GM19328 (cell line): ENCODE results near the gene ATP11A.
A peak's percentile ranks its signal among the peaks of the same experiment; 100 is the strongest.

Experiments
- ATAC-seq: cut with Tn5 transposase; IDR thresholded peaks from one replicate; pipeline ENCODE4 v1.9.1; 2021; ENCODE audit warnings: mild to moderate bottlenecking, moderate library complexity; ENCODE audit not compliant: unreplicated experiment

ATP11A gene

DNA sequence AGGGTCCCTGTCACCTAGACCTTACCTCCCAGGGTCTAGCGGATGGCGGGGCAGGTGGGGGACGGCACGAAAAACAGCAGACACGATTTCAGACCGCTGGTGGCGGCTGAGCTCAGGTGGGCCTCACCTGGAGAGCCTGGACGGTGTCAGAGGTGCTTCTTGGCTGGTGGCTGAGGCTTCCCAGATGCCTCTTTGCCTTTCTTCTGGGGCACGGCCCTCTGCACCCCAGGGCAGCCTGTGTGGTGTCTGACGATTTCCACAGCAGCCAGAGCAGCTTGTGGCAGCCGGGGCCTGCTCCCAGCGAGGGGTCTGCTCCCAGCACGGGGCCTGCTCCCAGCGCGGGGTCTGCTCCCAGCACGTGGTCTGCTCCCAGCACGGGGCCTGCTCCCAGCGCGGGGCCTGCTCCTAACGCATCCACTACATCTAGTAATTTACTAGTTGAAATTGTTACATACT lies 66.7 kb downstream of the ATP11A start:
- ATAC-seq, result no peak

DNA sequence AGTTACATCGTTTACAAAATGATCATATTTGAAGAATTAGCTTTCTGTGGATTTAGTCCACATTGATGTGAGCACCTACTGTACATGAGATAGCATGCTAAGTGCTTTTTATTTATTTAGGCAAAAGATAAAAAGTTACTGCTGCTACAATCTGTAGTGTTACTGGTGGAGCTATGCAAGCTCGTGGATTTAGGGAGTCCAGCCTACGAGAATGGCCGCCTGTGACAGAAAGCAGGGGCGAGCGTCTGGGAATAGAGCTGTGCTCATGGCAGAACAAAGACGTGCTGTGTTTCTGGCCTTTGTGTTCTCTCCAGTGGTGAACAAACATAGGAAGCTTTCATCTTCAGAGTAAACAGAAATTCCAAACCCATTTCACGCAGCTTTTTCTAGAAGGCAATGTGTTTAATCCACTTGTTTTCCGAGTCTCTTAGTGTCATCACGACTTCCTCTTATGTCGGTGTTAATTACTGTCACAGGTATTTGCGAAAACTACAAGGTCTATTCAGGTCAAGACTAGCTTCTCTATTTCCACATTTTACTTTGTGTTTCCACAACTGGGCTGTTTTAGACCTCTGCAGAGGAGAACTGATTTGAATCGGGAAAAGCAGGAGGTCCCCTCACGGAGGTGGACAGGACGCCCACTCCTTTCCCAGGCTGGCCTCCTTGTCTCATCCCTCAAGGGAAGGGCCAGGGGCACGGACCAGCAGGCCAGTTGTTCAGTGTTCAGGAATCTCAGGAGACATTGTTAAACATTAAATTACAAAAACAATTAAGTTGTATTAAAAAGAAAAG lies 67.3 kb downstream of the ATP11A start:
- no peak for ATAC-seq

DNA sequence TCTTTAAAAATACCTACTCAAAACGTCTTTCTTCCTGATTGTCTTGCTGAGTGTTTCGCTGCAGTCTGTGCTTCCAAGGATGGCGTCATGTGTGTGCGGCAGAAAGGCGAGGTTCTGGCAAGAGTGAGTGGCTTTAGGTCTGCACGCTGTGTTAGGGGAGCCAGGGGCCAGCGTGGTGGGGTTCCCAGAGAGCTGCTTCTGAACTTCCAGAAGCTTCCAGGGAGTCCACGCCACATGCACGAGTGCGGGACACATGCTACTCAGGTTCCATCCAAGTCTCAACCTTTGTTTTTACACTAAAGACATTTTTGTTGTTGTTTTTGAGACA lies 67.9 kb downstream of the ATP11A start:
- ATAC-seq, result no peak

DNA sequence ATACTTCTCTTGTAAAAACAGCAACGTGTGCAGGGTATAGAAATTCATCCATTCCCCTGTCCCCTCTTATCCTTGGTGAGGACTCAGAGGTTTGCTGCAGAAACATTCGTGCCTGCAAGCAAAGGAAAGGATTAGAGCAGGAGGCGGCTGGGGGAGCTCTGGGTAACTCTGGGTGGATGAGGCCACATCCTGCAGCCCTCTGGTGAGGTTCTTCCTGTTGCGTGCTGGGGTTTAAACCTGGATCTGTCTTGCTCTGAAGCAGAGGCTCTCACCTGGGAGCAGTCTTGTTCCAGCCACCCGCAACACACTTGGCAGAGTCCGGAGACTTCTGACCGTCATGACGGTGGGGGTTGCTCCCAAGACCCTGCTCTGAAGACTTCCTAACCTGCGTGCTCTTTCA lies 69.2 kb downstream of the ATP11A start:
- ATAC-seq, result no peak

DNA sequence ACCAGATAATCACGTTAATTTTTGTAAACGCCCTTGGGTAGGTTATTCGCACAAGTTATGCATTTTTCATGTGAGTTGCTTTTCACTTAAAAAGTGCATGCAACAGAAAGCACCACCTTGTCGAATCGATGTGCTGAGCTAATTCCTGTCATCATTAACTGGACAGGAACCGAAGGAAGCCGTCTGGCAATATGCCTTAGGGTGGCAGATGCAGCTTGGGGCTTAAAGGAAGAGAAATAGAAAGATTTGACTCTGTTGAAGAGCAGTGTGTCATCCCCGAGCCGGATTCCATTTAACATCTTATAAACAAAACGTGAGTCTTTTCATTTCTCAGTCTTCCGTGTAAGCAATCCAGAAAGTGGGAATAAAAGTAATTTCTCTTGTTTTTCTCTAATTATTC lies 70.0 kb downstream of the ATP11A start:
- ATAC-seq, result no peak

DNA sequence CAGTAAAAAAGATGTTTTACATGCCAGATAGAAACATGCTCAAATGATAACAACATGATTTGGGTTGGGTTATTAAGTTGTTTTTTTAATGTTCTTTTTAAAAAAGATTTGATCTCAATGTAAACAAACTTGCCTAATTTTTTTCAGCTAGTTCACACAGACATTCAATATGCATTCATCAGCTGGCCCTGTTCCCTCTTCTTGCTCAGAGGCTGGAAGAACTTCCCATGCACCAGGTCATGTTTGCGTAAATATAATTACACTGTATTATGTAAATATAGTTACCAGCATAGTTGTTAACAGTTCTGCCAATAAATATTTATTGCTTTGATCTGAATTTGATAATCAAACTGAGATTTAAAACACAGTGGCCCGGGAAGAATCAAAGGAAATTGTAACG lies 70.6 kb downstream of the ATP11A start:
- no peak for ATAC-seq

DNA sequence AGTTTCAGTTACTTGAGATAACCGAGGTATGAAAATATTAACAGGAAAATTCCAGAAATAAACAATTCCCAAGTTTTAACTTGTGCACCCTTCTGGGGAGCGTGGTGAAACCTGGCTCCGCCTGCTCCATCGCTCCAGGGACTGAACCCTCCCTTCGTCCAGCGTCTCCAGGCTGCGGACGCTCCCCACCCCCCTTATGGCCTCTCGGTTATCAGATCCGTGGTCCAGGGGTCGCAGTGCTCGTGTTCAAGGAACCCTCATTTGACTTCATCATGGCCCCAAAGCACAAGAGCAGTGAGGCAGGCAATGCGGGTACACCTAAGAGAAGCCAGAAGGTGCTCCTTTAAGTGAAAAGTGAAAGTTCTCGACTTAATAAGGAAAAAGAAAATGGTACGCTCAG lies 71.1 kb downstream of the ATP11A start:
- ATAC-seq, result no peak

DNA sequence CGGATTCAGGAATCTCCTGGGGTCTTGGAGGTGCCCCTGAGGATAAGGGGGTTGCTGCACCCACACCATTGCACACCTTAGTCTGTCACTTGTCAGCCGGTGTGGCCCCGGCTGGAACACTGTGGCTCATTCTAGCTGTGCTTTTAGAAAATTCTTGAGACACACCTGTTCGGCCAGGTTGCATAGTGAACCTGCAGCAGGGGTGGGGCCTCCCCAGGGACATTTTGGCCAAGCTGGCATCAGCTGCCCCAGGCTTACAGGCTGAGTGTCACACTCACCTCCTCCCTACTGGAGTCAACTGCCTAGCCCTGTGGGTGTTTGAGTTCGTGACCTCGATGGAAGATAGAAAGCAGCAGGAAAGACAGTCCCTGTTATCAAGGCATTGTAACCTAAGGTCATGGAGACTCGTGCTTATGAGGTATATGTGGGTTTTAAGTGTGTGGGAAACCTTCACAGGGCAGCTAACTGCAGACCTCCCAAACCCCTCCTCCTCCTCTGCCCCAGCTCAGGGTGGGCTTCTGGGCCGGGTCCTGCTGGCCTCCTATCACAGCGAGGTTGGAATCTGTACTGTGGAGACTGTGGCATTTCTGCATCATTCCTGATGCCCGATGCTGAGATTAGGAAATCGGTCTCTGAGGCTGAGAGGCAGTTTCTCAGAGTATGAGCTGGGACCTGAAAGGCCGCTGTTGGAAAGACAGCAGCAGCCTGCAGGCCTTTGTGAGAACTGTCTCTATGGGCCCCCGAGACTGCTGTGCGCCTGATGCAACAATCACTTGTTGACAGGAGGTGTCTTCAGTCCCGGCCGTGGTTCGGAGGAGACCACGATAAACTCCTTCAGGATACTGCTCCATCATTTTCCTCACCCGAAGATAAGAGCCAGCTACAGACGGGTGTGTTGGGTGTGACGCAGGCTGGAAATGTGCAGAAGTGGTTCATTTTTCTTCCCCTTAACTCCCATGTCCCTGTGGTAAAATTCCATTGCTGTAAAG lies 72.2 kb downstream of the ATP11A start:
- ATAC-seq, result no peak

DNA sequence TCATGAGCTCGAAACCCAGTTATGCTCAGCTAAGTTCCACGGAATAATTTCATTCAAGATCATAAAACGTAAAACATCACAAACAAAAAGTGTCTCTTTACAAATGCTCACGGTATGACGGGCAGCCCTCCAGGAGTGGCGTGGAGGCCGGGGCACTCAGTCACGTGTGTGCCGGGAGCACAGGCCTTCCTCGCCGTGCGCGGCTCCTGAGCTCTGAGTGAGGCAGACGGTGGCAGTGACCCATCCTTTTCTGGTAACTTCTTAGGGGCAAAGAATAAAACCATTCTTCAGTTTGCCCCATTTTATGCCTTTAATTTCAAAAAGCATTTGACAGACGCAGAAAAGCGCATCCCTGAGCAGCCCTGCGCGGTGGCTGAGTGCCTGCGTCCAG lies 72.8 kb downstream of the ATP11A start:
- ATAC-seq, result no peak

DNA sequence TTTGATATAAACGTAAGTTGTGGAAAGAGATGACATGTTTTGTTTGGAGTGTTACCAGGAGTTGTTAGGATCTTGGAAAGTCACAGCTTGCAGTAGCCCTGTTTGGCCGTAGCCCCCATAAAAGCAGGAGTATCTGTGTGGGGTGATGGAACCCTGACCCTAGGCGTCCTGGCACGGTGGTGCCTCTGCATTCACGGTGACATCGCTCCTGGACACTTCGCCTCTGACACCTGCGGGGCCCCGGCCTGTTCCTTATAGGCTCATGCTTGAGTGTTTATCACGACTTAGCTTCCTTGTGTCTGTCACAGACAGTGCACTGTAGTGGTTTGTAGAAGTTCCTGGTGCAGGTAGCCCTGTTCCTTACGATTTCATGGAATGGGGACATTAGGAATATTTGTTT lies 74.2 kb downstream of the ATP11A start:
- no peak for ATAC-seq

DNA sequence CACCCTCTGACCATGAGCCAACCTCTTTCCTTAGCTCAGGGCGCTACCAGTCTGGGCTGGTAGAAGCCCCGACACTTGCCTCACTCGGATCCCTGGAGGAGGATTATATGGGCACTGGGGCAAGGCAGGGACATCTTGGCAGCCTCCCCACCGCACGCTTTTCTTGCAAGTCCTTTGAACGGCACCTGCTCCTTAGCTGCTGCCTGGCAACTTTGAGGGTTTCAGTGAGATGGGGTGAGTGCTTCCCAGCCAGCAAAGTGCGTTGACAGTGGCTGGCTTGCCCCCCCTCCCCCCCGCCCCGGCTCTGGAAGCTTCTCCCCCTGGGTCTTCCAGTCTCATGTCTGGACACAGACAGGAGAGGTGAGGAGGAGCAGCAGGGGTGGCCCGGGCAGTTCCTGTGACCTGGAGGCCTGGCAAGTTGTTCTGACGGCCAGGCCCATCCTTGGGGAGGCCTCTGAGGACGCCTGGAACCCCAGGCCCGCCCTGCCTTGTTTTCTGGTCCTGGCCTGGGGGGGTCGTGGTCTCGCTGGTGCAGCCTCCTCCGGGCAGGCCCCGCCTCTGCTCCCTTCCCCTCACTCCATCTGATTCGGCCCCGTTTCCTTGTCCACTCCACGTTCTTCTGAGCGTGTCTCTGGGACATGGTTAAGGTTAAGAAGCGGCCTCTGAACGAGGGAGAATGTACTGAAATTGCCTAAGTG lies 75.2 kb downstream of the ATP11A start:
- ATAC-seq, result no peak

DNA sequence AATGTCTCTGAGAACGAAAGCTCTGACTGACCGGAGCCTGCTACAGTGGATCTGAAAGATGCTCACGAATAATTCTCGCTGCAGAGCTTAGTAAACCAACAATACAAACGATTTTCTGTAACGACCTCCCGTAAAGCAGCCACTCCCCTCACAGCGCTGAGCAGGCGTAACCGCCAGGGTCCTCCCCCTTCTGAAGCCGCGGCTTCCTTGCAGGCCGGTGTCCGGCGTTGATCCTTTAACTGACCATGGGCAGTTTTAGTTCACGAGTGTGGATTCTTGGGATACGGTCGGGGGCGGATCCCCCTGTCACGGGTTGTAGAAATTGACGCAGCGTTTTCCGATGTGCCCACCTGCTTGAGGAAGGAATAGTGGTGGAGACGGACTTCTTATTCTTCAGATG lies 75.9 kb downstream of the ATP11A start:
- ATAC-seq, result no peak

DNA sequence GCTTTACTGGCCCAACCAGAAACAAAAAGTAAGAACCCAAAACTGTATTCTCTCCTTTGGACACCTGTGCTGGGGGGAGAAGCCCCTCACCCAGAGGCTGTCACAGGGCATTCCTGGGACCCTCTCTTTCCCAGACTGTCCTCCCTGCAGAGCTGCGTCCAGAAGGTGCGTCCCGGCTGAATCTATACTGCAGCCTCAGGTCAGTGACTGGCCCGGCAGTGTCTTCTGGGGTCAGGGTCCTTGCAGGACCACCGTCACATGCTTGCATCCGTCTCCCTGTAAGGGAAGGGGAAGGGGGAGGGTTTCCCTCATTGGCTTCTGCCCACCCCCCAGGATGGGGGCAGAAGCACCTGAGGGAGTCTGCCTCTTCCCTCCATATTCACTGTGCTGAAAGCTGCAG lies 76.5 kb downstream of the ATP11A start:
- no peak for ATAC-seq

DNA sequence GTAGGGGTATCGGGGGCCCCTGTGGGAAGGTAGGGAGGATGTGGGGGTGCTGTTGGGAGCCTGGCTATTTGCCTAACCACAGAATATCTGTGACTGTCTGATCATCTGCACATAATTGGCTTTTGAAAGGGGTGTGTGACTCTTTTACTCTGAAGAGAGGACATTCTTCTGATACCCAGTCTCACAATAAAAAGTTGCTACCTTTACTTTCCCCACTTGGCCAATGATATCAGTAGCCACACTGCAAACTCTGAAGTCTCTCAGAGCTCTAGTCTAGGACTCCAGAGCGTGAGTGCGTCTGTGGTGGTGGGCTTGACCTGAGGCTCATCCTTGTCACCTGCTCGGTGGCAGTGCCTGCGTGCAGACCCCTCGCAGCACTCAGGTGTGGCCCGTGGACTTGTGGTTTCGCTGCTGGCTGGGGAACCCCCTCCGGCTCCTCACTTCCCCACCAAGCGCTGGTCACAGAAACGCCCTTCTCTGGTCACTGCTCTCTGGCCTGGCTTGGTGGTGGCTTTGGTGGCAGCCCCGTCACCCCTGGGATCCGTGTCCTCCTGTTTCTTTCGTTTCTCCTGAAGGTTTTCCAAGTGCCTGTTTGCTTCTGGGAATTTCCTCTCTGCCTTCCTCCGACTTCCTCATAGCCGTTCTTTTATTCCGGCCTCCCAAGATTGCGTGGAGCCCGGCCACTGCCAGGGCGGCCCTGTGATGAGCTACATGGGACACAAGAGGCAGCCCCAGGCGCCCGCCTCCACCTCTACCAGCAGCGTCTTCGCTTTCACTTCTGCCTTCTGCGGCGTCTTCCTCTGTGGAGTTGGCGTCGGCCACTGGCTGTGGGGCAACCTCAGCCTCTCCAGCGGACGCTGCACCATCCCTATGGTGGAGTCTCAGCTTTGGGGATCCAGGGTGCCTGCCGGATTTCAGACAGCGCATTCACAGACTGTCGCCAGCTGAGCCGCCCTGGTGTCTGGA lies 78.0 kb downstream of the ATP11A start:
- ATAC-seq, result peak; percentile 78

DNA sequence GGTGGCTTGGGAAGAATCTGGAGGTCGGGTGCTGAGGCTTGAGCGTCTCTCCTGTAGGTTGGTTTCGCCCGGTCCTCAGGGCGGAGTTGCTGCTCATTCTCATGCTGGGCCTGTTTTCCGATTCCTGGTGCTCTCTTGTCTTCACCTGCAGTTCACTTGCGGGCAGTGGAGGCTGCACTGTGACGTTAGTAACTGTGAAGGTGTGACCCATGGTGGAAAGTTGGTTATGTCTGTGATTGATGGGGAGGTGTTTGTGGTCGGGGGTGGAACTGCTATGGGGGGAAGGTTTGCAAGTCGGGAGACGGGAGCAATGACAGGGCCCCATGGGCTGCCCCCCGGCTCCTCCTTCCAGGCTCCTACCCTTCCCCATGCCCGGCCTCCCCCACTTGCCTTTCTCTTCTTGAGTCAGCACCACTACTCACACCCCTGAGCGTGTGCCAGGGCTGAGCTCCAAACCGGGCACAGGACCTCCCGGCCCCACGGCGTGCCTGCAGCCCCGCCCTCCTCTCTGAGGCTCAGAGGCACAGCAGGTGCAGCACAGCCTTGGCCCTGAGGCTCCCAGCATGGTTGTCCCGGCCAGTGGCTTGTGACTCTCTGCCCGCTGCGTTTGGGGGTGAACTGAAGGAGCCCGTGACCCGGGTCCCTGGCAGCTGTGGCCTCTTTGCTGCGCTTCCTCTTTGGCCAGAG lies 79.1 kb downstream of the ATP11A start:
- ATAC-seq, result no peak

DNA sequence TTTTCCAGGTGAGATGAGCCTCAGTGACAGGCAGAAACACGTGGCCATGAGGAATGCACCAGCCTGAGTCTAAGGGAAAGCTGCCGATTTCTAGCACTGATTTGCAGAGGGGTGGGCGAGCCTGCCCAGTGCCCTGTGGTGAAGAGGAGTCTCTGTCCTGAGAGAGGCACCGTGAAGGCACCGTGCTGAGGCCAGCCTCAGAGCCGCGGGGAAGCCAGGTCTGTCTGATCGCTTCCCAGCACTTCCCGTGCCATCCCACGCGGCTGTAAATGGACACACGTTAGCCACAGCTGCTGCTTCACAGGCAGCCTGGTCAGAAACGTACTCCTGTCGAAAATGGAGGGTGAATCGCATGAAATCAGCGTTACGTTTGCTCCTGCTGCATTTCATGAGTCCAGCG lies 79.8 kb downstream of the ATP11A start:
- ATAC-seq, result no peak

DNA sequence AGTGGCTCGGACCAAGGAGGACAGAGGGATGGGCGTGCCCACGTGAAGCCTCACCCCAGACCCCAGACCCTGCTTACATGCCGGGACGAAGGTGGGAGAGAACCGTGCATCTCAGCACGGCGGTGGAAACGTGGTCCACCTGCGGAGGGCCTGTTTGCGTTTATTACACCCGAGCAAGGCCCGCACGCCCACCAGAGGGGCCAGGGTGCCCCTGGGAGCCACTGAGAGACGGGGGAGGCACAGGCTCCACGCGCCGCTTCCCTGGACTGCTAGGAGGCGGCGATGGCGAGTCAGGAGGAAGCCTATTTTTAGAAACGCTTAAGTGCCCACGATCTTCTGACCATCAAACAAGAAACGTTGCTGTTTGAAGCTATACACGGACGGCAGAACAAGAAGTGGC lies 80.7 kb downstream of the ATP11A start:
- ATAC-seq, result no peak

DNA sequence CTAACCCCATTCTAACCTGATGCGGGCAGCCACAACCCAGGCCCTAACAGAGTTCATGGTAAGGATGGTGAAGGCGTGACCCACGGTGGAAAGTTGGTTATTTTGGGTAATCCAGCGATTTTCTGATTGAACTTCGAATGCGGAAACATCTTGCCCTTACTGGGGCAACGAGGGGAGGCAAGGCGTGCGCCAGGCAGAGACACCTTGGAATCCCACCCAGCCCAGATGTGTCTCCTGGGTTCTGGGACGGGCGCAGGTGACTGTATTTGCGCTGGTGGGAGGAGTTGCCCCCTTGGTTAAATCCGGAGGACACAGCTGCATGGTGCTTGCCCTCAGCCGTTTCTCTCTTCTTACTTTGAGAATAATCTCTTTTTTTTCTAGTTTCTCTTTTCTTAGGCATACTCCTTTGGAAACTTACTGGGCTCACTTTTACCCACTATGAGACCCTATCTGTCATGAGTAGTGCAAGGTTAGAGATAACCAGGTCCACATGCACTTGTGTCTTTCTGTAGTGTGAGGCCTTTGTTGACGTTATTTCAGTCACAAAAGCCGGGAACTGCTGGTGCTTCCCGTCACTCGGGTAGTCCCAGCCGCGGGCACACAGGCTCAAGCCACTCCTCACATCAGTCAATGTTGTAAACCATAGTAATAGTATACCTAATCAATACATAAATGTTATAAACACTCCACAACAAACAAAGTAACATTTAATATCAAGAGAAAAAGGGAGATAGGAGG lies 81.5 kb downstream of the ATP11A start:
- no peak for ATAC-seq

DNA sequence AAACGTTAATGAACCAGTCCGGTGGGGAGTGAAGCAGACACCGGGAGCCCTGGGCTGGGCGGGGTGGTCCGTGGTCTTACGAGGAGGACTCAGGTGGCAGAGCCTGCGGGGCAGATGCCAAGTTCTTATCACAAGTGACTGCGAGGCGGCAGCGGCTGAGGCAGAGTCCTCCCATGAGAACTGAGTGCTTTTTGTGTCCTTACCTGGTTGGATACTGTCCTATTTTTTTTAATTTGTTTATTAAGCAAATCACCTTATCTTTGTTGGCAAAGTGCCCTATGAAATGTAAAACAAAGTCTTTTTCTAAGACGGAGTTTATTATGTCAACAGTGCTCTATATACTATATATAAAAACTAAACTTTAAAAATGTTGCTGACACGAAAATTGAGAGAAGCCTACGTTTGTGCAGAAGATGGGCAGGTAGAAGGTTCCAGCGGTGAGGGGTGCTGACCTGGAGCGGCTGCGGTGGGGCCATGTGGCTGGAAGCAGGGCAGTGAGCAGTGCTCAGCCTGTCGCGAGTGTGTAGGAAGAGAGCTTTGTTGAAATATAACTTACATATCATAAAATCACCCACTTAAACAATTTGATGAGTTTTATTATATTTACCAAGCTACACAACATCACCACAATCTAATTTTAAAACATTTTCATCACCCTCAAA lies 82.2 kb downstream of the ATP11A start:
- ATAC-seq, result no peak
